GM18505 (cell line): Measurements from ENCODE around the gene SPTBN1.
"Not testable (repeated sequence)": the region's sequence is repeated elsewhere in the genome, so short reads cannot be mapped to it uniquely, and the experiment has no call there.

Experiments
- ATAC-seq: cut with Tn5 transposase; IDR thresholded peaks from one replicate; pipeline ENCODE4 v1.9.1; 2021; ENCODE audit not compliant: unreplicated experiment
- POLR2A ChIP-seq: IDR thresholded peaks from 4 replicates; pipeline ENCODE4 v1.6.1; 2011; ENCODE audit warnings: borderline replicate concordance; ENCODE audit not compliant: insufficient read depth, insufficient read length; ENCODE audit errors: extremely low read depth

The SPTBN1 gene

DNA sequence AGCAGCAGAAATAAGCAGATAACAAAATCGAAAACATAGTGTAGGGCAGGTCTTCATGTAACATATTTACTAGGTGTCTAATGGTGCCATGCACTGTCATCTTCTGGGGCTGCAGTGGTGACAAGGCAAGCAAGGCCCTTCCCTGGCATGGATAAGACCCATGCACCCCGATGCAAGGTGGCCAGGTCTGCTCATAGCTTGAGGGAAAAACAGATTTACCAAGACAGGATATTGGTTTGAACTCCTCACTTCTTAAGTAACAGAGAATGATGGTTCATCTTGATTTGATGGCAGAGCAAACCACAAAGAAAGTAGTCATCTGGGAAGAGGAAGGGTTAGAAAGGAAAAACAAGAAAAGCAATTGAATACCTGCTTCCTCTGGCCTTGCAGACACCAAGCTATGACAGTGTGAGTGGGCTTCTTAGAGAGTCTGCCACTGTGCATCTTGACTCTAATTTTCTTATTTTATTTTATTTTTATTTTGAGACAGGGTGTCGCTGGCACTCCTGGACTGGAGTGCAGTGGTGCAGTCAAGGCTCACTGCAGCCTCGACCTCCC is 231.5 kb downstream of the SPTBN1 start:
- TF ChIP-seq POLR2A, result no peak
- ATAC-seq, result no peak

DNA sequence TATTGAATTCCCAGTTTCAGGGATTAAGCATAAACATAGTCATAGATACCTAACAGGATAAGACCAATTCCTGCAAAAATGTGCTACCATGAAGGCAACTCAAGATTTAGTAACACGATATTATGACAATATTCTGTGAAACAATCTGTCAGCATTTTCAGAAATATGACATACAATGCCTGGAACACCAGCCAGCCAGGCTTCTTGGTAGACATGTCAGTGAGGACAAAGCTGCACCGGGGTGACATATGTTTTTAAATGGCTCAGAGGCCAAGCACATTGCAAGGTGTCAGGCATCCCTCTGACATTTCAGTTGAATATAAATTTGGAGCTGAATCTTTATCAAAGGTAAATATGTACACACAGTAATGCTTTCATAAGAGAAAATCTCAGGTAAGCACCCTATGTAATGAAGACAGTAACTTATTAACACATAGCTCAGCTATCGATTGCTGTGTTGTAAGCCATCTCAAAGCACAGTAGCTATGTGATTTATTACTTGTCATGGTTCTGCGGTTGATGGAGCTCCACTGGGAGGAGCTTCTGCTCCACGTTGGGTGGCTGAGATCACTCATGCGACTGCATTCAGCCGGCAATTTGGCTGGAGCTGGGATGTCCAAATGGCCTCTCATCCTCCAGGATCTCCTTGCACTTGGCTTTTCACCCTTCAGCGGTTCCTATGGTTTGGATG is 235.5 kb downstream of the SPTBN1 start:
- TF ChIP-seq POLR2A, result no peak
- no peak for ATAC-seq

DNA sequence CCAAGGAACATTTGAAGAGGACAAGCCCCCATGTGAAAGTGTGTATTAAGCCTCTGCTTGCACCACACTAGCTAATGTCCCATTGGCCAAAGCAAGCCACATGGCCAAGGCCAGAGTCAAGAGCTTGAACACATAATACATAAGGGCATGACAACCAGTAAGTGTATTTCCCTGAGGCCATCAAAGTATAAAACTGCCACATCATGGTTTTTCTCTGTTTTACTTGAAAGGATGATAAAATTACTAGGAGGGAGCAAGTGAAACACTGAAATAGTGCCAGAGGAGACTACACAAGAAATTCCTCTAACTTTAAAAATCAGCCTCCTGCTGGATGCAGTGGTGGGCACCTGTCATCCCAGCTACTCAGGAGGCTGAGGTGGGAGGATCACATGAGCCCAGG is 236.4 kb downstream of the SPTBN1 start:
- no peak for TF ChIP-seq POLR2A
- no peak for ATAC-seq

DNA sequence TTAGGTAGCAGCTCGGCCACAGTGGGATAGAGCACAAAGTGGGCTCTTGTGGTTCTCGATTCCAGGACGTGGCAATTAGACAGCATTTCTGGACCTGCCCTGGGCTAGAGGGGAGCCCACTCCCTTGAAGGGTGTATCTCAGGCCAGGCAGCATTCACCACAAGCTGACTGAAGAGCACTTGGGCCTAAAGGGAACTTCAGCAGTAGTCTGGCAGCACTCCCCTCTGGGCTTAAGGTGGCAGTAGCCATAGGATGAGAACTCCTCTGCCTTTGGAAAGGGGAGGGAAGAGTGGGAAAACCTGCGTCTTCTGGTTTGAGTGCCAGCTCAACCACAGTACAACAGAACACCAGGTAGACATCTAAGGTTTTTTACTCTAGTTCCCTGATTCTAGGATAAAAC is 239.3 kb downstream of the SPTBN1 start:
- no peak for ATAC-seq
- TF ChIP-seq POLR2A, result no peak

DNA sequence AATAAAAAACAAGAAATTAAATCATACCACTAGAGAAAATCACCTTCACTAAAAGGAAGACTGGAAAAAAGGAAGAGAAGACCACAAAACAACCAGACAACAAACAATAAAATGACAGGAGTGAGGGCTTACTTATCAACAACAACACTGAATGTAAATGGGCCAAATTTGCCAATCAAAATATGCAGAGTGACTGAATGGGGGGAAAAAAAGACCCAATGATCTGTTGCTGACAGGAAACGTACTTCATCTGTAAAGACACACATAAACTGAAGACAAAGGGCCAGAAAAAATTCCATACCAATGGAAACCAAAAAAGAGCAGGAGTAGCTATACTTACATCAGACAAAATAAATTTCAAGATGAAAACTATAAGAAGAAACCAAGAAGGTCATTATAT is 241.8 kb downstream of the SPTBN1 start:
- TF ChIP-seq POLR2A, result no peak
- ATAC-seq, result no peak

DNA sequence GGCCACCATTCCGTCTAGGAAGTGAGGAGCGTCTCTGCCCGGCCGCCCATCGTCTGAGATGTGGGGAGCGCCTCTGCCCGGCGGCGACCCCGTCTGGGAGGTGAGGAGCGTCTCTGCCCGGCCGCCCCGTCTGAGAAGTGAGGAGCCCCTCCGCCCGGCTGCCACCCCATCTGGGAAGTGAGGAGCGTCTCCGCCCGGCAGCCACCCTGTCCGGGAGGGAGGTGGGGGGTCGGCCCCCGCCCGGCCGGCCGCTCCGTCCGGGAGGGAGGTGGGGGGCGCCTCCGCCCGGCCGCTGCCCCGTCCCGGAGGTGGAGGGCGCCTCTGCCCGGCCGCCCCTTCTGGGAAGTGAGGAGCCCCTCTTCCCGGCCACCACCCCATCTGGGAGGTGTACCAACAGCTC is 242.8 kb downstream of the SPTBN1 start:
- ATAC-seq, result not testable (repeated sequence)

DNA sequence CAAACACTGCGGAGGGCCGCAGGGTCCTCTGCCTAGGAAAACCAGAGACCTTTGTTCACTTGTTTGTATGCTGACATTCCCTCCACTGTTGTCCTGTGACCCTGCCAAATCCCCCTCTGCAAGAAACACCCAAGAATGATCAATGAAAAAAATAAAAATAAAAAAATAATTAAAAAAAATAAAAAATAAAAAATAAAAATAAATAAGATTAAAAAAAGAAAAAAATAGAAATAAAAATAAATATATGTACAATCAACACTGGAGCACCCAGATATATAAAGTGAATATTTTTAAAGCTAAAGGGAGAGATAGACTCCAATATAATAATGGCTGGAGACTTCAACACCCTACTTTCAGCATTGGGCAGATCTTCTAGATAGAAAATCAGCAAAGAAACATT is 243.5 kb downstream of the SPTBN1 start:
- no peak for TF ChIP-seq POLR2A
- ATAC-seq, result no peak

DNA sequence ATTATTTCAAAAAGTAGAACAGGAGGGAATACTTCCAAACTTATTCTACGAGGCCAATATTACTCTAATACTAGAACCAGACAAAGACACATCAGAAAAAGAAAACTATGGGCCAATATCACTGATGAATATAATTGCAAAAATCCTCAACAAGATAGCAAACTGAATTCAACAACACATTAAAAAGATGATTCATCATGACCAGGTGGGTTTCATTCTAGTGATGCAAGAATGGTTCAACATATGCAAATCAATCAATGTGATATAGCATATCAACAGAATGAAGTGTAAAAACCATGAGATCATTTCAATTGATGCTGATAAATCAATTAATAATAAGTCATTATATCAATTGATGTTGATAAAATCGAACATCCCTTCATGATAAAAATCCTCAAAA is 244.9 kb downstream of the SPTBN1 start:
- no peak for TF ChIP-seq POLR2A
- ATAC-seq, result no peak

DNA sequence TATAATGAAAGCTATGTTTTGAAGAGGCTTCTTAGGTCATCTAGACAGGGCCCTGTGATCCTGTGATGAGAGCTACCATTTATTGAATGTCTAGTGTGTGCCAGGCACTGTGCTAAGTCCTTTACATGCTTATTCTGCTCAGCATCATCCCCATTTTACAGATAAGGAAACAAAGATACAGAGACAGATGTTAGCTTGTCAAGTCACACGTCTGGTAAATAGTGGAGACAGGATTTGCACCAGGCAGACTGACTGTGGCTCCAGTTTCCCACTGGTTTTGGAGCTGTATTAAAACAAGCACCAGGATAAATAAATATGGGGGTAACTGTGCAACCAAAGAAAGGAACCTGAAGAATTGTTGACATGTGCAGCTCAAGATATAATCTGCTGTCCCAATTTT is 248.1 kb downstream of the SPTBN1 start:
- TF ChIP-seq POLR2A, result no peak
- no peak for ATAC-seq

DNA sequence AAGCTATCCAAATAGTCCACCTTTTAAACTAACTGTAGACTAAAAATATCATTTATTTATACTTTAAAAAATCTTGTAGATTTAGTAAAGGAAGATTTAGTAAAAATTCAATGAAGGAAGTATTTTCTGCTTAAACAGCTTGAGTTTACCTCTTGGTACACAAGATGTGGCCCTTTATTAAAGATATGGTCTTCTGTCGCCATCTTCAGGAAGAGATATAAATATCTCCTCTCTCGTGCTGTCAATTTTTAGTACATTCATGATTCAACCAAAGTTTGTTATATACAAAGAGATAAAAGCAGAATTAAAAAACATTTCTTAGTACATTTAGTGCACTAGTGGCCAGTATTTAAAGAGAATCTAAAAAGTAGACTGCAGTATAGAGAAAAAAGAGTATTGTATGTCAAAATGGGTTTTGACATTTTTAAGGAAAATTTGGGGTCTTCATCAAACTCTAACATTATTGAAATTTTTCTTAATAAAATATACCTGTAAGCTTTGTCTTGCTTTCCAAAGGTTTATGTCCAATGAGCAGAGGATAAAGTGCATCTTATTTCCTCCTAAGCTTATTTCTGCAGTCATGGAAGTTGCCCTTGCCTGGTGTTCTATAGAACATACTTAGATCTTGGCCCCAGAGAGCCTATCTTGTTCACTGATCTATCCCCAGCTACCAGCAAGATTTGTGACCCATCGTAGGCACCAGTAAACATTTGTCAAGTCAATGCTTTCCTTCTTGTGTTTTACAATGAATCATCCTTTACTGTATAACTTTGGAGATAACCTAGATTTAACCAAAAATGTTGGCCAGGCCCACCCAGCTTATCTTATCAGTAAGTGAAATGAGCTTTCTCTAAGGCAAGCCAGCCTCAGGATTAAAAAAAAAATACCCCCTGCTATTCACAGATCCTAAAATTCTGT is 248.8 kb downstream of the SPTBN1 start:
- no peak for TF ChIP-seq POLR2A
- no peak for ATAC-seq

DNA sequence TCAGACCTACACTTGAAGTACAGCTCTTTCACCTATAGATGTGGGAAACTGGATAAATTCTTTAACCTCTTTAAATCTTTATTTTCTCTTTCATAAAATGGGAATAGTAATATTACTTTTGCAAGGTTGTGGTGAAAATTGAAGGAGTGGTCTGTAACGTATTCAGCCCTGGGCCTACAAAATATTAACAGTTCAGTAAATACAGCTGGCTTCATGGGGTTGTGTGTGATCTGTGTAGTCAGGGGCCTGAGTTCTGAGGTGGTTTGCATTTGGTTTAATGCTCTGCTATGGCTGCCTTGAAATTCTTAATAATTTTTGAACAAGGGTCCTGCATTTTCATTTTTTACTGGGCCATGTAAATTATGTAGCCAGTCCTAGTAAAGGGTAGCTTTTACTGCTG is 250.5 kb downstream of the SPTBN1 start:
- no peak for TF ChIP-seq POLR2A
- no peak for ATAC-seq

DNA sequence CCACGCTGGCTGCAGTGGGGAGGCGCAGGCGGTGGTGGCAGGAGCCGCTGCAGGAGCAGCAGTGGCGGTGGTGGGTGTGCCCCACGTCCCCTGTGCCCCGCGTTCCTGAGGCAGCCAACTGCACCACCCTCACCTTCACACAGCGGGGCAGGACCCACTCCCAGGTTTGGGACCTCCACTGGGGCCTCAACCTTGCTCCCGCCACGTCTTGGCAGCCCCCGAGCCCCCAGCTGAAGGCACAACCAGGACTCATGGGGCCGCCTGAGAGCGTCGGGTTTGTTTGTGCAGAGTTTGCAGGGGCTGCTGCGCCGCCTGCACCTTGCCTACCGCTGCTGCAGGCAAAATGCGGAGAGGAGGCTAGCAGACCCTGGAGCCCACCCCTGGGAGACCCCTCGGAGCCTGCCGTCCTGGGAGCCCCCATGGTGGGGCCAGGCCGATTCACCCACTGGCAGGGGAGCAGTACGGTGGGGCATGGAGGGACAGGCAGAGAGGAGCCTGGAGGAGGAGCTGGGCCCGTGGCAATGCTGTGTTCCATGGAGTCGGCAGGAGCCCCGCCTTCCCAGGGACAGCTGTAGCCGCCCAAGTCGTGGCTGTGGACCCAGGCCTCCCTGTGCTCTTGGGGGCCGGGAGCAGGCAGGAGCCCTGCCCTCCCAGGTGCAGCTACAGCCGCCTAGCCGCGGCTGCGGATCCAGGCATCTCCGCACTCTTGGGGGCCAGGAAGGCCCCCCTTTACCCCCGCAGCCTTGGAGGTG is 252.6 kb downstream of the SPTBN1 start:
- no peak for TF ChIP-seq POLR2A
- ATAC-seq, result no peak

DNA sequence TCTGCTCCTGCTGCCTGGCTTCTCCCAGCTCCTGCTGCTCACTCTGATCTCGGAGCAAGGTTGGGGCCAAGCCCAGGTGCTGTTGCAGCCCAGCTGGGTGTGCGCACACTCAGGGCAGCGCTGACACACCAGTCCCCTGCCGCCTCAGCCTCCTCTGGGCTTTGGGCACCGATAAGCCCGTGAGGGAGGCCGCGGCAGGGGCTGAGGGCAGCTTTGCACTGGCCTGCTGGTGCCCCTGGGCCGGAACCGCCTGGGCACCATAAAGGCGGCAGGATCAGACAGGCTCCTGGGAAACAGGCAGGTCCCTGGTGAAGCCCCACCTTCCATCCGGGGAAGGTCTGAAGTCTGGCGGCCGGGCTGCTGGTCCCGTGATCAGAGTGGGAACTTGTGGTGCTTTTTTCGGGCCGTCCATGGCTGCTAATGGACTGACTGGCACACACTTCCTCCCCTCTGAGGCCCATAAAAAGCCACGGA is 253.2 kb downstream of the SPTBN1 start:
- no peak for ATAC-seq

DNA sequence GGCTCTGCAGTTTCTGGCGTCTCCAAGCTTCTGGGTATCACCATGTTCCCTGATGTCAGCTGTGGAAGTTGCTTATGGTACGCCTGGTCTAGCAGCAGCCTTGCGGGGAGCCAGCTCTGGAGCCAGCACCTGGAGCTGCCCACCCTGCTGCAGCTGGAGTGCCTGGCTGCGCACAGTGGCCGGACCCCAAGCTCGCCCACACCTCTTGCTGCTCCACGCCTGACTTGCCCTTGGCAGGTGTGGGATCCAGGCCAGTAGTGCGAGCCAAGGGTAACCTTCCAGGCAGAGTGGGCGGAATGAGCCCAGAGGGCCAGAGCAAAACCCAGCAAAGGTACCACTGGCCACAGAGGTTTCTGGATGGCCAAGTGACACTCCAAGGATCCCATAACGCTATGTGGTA is 254.1 kb downstream of the SPTBN1 start:
- ATAC-seq, result no peak
- TF ChIP-seq POLR2A, result no peak

More for the DNA sequence above, 253.2 kb downstream of the SPTBN1 start:
- no peak for TF ChIP-seq POLR2A

DNA sequence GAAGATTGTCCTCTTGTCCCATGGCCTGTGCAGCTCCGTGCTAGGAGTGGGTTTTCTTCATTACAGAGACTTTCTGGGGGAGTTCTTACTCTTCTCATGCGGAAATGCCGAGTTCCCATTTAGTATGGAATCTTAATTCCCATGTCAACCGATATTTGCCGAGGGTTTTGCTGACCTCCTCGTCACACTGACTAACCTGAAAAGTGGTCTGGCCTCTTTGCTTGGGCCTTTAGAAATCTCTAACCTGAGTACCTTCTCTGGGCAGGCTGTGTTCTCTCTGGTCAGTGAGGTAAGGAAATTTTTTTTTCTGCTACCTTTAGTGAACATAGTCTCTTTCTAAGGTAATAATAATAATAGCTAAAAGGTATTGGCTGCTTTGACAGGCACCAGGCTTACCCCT is 256.4 kb downstream of the SPTBN1 start:
- no peak for TF ChIP-seq POLR2A
- no peak for ATAC-seq
